Kidney epithelial cell (primary cell): ENCODE measurements around the gene MRPS14. TPM values are rescaled to one million over a fixed set of nuclear protein-coding genes. Genes with fewer than 3 reads are reported as not detected.

Experiments
- DNase-seq: peaks from one replicate; pipeline ENCODE4 v3.0.0-alpha.2; 2010; ENCODE audit warnings: low read depth
- H3K27me3 ChIP-seq: 2 replicates; pipeline ENCODE4 v1.6.0; 2011; ENCODE audit warnings: low read length; ENCODE audit not compliant: control insufficient read depth, insufficient read depth
- H3K36me3 ChIP-seq: 2 replicates; pipeline ENCODE4 v1.5.1; 2011; ENCODE audit warnings: low read length; ENCODE audit not compliant: control insufficient read depth, insufficient read depth
- H3K4me3 ChIP-seq: 2 replicates; pipeline ENCODE4 v1.5.1; 2011; ENCODE audit warnings: low read depth, mild to moderate bottlenecking, control low read depth, low read length
- CTCF ChIP-seq: IDR thresholded peaks from 2 replicates; pipeline ENCODE4 v1.5.1; 2011; ENCODE audit warnings: mild to moderate bottlenecking, moderate library complexity, low read length, control low read depth, inconsistent platforms; ENCODE audit not compliant: insufficient read depth, poor library complexity, severe bottlenecking
- total RNA-seq: library from RNA; depleted of rRNA; stranded (reverse); fragments of >200 nt; gene quantifications from 2 replicates; pipeline ENCODE4 v1.2.3, GENCODE V29; 2015

MRPS14 gene
- total RNA-seq, 1 donor from 2014 or later: 19.4 TPM

GRCh38 chr1:174976436-174977108 is 46.7 kb downstream of the MRPS14 start:
- no peak overlapping the region for H3K4me3 ChIP-seq
- no peak for DNase-seq
- no peak for TF ChIP-seq CTCF

GRCh38 chr1:174975764-174976163 is 47.5 kb downstream of the MRPS14 start:
- Histone ChIP-seq H3K4me3 (no peak overlapping the region), H3K27me3 (no peaks in the 10 kb centered on the region), H3K36me3 (no peaks in the 10 kb centered on the region)
- TF ChIP-seq CTCF: no peak
- no peak for DNase-seq

More at GRCh38 chr1:174976436-174977108, 46.7 kb downstream of the MRPS14 start:
- H3K36me3 ChIP-seq: no peaks in the 10 kb centered on the region
- H3K27me3 ChIP-seq: no peaks in the 10 kb centered on the region

GRCh38 chr1:174974711-174975119 is 48.5 kb downstream of the MRPS14 start:
- Histone ChIP-seq H3K36me3 (no peaks in the 10 kb centered on the region), H3K27me3 (no peaks in the 10 kb centered on the region), H3K4me3 (no peak overlapping the region)
- DNase-seq: no peak
- no peak for TF ChIP-seq CTCF

GRCh38 chr1:174971902-174972301 is 51.3 kb downstream of the MRPS14 start:
- Histone ChIP-seq H3K4me3 (no peak overlapping the region), H3K27me3 (no peaks in the 10 kb centered on the region), H3K36me3 (no peaks in the 10 kb centered on the region)
- no peak for TF ChIP-seq CTCF
- no peak for DNase-seq

GRCh38 chr1:174971466-174971865 is 51.8 kb downstream of the MRPS14 start:
- Histone ChIP-seq H3K4me3 (no peak overlapping the region), H3K27me3 (no peaks in the 10 kb centered on the region), H3K36me3 (no peaks in the 10 kb centered on the region)
- DNase-seq: no peak
- TF ChIP-seq CTCF: no peak

GRCh38 chr1:174969977-174970376 is 53.2 kb downstream of the MRPS14 start:
- no peaks in the 10 kb centered on the region for H3K36me3 ChIP-seq
- DNase-seq: no peak
- no peak for TF ChIP-seq CTCF
- no peaks in the 10 kb centered on the region for H3K27me3 ChIP-seq
- no peak overlapping the region for H3K4me3 ChIP-seq
